Caco-2 (cell line): ENCODE results near the gene SYT8. TPM values are rescaled to one million over a fixed set of nuclear protein-coding genes. Genes with fewer than 3 reads are reported as not detected.

Experiments used
- BruUV-seq: library from RNA; stranded (reverse); fragments of 400-500 nt; replicated peaks from 2 replicates; lab custom pipeline; 2021; lab: Mats Ljungman, UMichigan
- CTCF ChIA-PET: fragments of 300-600 bp; sonication (Branson Sonifier 250); formaldehyde crosslinking; loops from one replicate; lab custom pipeline; 2022; ENCODE audit warnings: antibody characterized with exemption; lab: Charles Lee
- POLR2A ChIA-PET: fragments of 300-600 bp; sonication (Branson Sonifier 250); formaldehyde crosslinking; loops from one replicate; lab custom pipeline; 2022; ENCODE audit warnings: antibody characterized with exemption; lab: Charles Lee
- DNase-seq, 2 experiments: peaks; one replicate each; pipeline versions ENCODE4 v3.0.0 to v3.0.0-alpha.2; 2020 to 2022
- H3K27me3 ChIP-seq: replicated peaks from 2 replicates; pipeline ENCODE4 v1.6.0; 2011; ENCODE audit warnings: low read length; ENCODE audit not compliant: control insufficient read depth, insufficient read depth
- H3K36me3 ChIP-seq: 2 replicates; pipeline ENCODE4 v1.5.1; 2011; ENCODE audit warnings: low read length; ENCODE audit not compliant: control insufficient read depth, insufficient read depth
- H3K4me1 ChIP-seq: fragments of 250-450 bp; sonication (Bioruptor Pico); 2 replicates; pipeline ENCODE4 v1.5.1; 2020; ENCODE audit warnings: mild to moderate bottlenecking
- H3K4me3 ChIP-seq: 2 replicates; pipeline ENCODE4 v1.5.1; 2011; ENCODE audit warnings: low read depth, mild to moderate bottlenecking, control low read depth, low read length
- H3K9me3 ChIP-seq: fragments of 250-450 bp; sonication (Bioruptor Pico); 2 replicates; pipeline ENCODE4 v1.5.1; 2020; ENCODE audit warnings: mild to moderate bottlenecking, moderate library complexity
- H3K27ac Mint-ChIP-seq: one replicate; pipeline ENCODE4 v1.8.0; 2022; ENCODE audit warnings: mixed read lengths; ENCODE audit not compliant: unreplicated experiment
- H3K27me3 Mint-ChIP-seq: one replicate; pipeline ENCODE4 v1.8.0; 2022; ENCODE audit warnings: mixed read lengths; ENCODE audit not compliant: insufficient read depth, unreplicated experiment
- H3K36me3 Mint-ChIP-seq: one replicate; pipeline ENCODE4 v1.8.0; 2022; ENCODE audit warnings: mild to moderate bottlenecking, mixed read lengths; ENCODE audit not compliant: insufficient read depth, unreplicated experiment
- H3K4me1 Mint-ChIP-seq: one replicate; pipeline ENCODE4 v1.8.0; 2022; ENCODE audit warnings: low read depth, mixed read lengths; ENCODE audit not compliant: unreplicated experiment
- H3K4me3 Mint-ChIP-seq: one replicate; pipeline ENCODE4 v1.8.0; 2022; ENCODE audit warnings: mild to moderate bottlenecking, moderate library complexity, mixed read lengths; ENCODE audit not compliant: unreplicated experiment
- H3K9me3 Mint-ChIP-seq: one replicate; pipeline ENCODE4 v1.8.0; 2022; ENCODE audit warnings: mixed read lengths; ENCODE audit not compliant: unreplicated experiment
- intact Hi-C: fragments of 100-400 bp; cut with micrococcal nuclease; formaldehyde crosslinking; loops from one replicate; pipeline ENCODE4 v1.10.0; 2022; ENCODE audit not compliant: unreplicated experiment
- total RNA-seq: library from RNA; stranded (reverse); gene quantifications from 2 replicates; pipeline ENCODE4 v1.2.3, GENCODE V29; 2022
- TF ChIP-seq, protein P1 (sequence below), 2 experiments: fragments of 200-600 bp in 1 of 2; IDR thresholded peaks; 1 replicate in 1 of 2; 2 replicates in 1 of 2; pipeline versions ENCODE4 v1.5.1 to v1.8.0; 2011 to 2022; ENCODE audit warnings: antibody characterized with exemption in 1 of 2, control low read depth in 1 of 2, inconsistent platforms in 1 of 2, low read depth in 1 of 2, low read length in 1 of 2, mild to moderate bottlenecking in 1 of 2, moderate library complexity in 1 of 2; ENCODE audit not compliant: insufficient read depth in 1 of 2, severe bottlenecking in 1 of 2, unreplicated experiment in 1 of 2

SYT8 gene
- total RNA-seq, 1 experiment from 2014 or later, result 14.9 TPM

DNA sequence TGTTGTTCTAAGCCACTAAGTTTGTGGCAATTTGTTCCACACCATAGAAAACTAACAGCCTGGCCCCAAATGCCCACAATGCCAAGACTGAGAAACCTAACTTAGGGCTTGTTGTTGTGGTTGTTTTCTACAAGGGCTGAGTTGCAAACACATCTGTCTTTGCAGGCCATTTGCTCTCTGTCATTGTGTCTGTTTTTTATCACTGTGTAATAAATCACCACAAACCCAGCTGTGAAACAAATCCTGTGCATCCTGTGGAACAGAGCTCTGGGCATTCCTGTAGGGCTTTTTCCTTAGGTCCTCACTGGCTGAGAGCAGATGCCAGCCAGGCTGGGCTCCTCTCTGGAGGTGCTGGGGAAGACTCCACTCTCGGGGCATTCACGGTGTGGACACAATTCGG, 15.7 kb upstream of the SYT8 start:
- CTCF ChIA-PET, result no interaction called here
- DNase-seq, result no peak
- Mint-ChIP-seq H3K4me3 (no peak overlapping the region), H3K4me1 (peaks cover 28% of the 10 kb centered on the region), H3K9me3 (peaks cover 16% of the 10 kb centered on the region), H3K27ac (peak overlapping the region; percentile 45), H3K36me3 (no peaks in the 10 kb centered on the region), H3K27me3 (no peaks in the 10 kb centered on the region)
- TF ChIP-seq, protein P1, sequence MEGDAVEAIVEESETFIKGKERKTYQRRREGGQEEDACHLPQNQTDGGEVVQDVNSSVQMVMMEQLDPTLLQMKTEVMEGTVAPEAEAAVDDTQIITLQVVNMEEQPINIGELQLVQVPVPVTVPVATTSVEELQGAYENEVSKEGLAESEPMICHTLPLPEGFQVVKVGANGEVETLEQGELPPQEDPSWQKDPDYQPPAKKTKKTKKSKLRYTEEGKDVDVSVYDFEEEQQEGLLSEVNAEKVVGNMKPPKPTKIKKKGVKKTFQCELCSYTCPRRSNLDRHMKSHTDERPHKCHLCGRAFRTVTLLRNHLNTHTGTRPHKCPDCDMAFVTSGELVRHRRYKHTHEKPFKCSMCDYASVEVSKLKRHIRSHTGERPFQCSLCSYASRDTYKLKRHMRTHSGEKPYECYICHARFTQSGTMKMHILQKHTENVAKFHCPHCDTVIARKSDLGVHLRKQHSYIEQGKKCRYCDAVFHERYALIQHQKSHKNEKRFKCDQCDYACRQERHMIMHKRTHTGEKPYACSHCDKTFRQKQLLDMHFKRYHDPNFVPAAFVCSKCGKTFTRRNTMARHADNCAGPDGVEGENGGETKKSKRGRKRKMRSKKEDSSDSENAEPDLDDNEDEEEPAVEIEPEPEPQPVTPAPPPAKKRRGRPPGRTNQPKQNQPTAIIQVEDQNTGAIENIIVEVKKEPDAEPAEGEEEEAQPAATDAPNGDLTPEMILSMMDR (IDR thresholded peaks at IDR 0.05; ENCODE audit: insufficient read depth in 1 of 2, low read depth in 1 of 2, low read length in 1 of 2, severe bottlenecking in 1 of 2, unreplicated experiment in 1 of 2), result no peak
- peaks cover 31% of the 10 kb centered on the region for H3K4me1 ChIP-seq
- intact Hi-C loops, result no loop called here
- no peaks in the 10 kb centered on the region for H3K36me3 ChIP-seq
- no peaks in the 10 kb centered on the region for H3K27me3 ChIP-seq
- POLR2A ChIA-PET, result no interaction called here
- no peaks in the 10 kb centered on the region for H3K9me3 ChIP-seq
- BruUV-seq, result no TSS peak
- no peak overlapping the region for H3K4me3 ChIP-seq

DNA sequence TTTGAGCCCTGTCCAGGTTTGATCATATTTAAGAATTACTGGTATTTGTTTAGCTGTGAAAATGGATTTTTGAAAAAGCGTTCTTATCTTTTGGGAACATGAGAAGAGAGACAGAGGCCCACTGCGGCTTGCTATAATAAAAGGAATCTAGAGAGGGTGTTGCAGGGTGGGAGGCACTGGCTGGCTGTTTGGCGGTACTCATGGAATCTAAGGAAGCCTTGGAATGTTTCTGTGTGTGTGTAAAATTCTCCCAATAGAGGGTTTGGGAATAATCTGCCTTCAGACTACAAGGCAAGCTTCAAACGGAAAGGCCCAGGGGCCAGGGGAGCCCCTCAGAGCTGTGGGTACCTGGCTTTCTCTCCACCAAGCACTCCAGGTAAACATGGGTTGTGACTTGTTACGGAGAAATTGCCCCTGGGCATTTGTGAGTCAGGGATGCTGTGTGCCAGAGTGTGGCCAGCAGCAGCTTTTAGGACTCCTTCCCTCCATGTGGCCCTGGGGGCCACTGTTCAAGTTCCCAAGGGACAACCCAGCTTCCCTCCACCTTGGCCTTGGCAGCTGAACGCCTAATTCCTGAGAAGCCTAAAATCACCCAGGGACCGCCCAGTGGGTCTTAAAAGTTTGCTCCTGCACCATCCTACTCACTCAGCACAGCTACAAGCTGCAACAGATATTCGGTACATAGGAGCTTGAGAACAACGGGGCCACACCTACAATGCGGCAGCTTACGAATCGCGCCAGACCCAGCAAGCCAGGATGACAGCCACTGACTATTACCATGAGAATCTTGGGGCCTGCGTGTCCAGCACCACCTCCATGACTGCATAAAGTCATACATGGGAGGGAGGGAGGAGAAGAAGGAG, 14.1 kb upstream of the SYT8 start:
- TF ChIP-seq, protein P1 (IDR thresholded peaks at IDR 0.05; ENCODE audit: insufficient read depth in 1 of 2, low read depth in 1 of 2, low read length in 1 of 2, severe bottlenecking in 1 of 2, unreplicated experiment in 1 of 2), result no peak
- ChIA-PET CTCF (interaction anchor here (0.7 to 1.1 kb wide), 5 partner anchors 10 to 180 kb away, joined by 3 read pairs; no protein-coding TSS in a partner anchor), POLR2A (no interaction called here)
- peaks cover 43% of the 10 kb centered on the region for H3K4me1 ChIP-seq
- DNase-seq, result peak; percentile 50 to 53
- intact Hi-C loops, result no loop called here
- Mint-ChIP-seq H3K4me1 (peaks cover 30% of the 10 kb centered on the region), H3K27me3 (no peaks in the 10 kb centered on the region), H3K27ac (peak overlapping the region; percentile 45), H3K36me3 (no peaks in the 10 kb centered on the region), H3K9me3 (peaks cover 16% of the 10 kb centered on the region), H3K4me3 (no peak overlapping the region)
- H3K4me3 ChIP-seq, result no peak overlapping the region
- H3K36me3 ChIP-seq, result no peaks in the 10 kb centered on the region
- H3K9me3 ChIP-seq, result no peaks in the 10 kb centered on the region
- H3K27me3 ChIP-seq, result no peaks in the 10 kb centered on the region
- no TSS peak for BruUV-seq

DNA sequence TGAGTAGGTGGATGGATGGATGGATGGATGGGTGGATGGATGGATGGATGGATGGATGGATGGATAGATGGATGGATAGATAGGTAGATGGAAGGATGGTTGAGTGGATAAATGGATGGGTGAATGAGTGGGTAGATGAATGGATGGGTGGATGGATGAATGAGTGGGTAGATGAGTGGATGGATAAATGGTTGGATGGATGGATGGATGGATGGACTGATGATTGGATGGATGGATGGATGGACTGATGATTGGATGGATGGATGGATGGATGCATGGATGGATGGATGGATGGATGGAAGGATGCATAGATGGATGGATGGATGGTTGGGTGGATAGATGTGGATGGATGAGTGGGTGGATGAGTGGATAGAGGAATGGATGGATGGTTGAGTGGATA, 13.2 kb upstream of the SYT8 start:
- Histone ChIP-seq H3K36me3 (no peaks in the 10 kb centered on the region), H3K9me3 (no peaks in the 10 kb centered on the region), H3K4me3 (no peak overlapping the region), H3K27me3 (no peaks in the 10 kb centered on the region), H3K4me1 (peaks cover 52% of the 10 kb centered on the region)
- ChIA-PET CTCF (interaction anchor here (1.1 to 1.7 kb wide), 2 partner anchors 9 to 128 kb away, joined by 3 to 10 read pairs; no protein-coding TSS in a partner anchor), POLR2A (no interaction called here)
- H3K36me3 Mint-ChIP-seq, result no peaks in the 10 kb centered on the region
- H3K27ac Mint-ChIP-seq, result no peak overlapping the region
- H3K4me1 Mint-ChIP-seq, result peaks cover 30% of the 10 kb centered on the region
- peaks cover 16% of the 10 kb centered on the region for H3K9me3 Mint-ChIP-seq
- H3K4me3 Mint-ChIP-seq, result no peak overlapping the region
- DNase-seq, result no peak
- intact Hi-C loops, result no loop called here
- TF ChIP-seq, protein P1 (IDR thresholded peaks at IDR 0.05; ENCODE audit: insufficient read depth in 1 of 2, low read depth in 1 of 2, low read length in 1 of 2, severe bottlenecking in 1 of 2, unreplicated experiment in 1 of 2), result no peak
- no peaks in the 10 kb centered on the region for H3K27me3 Mint-ChIP-seq
- no TSS peak for BruUV-seq
